ENCODE data around the gene TIFAB. TPM values are rescaled to one million over a fixed set of nuclear protein-coding genes. Genes with fewer than 3 reads are reported as not detected.

Gene TIFAB
- polyA plus RNA-seq, 1 experiment: not detected

- no peak for TF ChIP-seq CTCF (IDR thresholded peaks at IDR 0.05; ENCODE audit: insufficient read depth, low read depth, low read length)
- ChIA-PET POLR2A (no interaction called here), CTCF (interaction anchor here (0.9 to 2.4 kb wide), 3 partner anchors 8 to 68 kb away, joined by 3 to 7 read pairs (median 3); no protein-coding TSS in a partner anchor)
- Histone ChIP-seq H3K36me3 (ENCODE audit: control insufficient read depth, insufficient read depth, low read length) (no peaks in the 10 kb centered on the region), H3K4me3 (ENCODE audit: low read depth, low read length) (no peak overlapping the region), H3K27me3 (ENCODE audit: control insufficient read depth, insufficient read depth, low read length) (no peaks in the 10 kb centered on the region; the same call in none of the 2 replicates)
- DNase-seq (ENCODE audit: low read depth): no peak
These were observed 2.5 kb downstream of the TIFAB start for GRCh38 chr5:135449644-135450043.

- Histone ChIP-seq H3K4me3 (ENCODE audit: low read depth, low read length) (no peak overlapping the region), H3K27me3 (ENCODE audit: control insufficient read depth, insufficient read depth, low read length) (no peaks in the 10 kb centered on the region; the same call in none of the 2 replicates), H3K36me3 (ENCODE audit: control insufficient read depth, insufficient read depth, low read length) (no peaks in the 10 kb centered on the region)
- TF ChIP-seq CTCF (IDR thresholded peaks at IDR 0.05; ENCODE audit: insufficient read depth, low read depth, low read length): no peak
- ChIA-PET CTCF (interaction anchor here (1.0 to 2.4 kb wide), 5 partner anchors 9 to 103 kb away, joined by 3 to 7 read pairs (median 4); no protein-coding TSS in a partner anchor), POLR2A (no interaction called here)
- peak; percentile 44 for DNase-seq (ENCODE audit: low read depth)
These were observed 3.2 kb downstream of the TIFAB start for GRCh38 chr5:135448791-135449507.

GRCh38 chr5:135448071-135448739, 3.9 kb downstream of the TIFAB start:
- Histone ChIP-seq H3K4me3 (ENCODE audit: low read depth, low read length) (no peak overlapping the region), H3K36me3 (ENCODE audit: control insufficient read depth, insufficient read depth, low read length) (no peaks in the 10 kb centered on the region), H3K27me3 (ENCODE audit: control insufficient read depth, insufficient read depth, low read length) (no peaks in the 10 kb centered on the region; the same call in none of the 2 replicates)
- ChIA-PET CTCF (interaction anchor here (1.0 to 2.4 kb wide), 6 partner anchors 9 to 104 kb away, joined by 3 to 7 read pairs (median 4); no protein-coding TSS in a partner anchor), POLR2A (no interaction called here)
- no peak for DNase-seq (ENCODE audit: low read depth)
- no peak for TF ChIP-seq CTCF (IDR thresholded peaks at IDR 0.05; ENCODE audit: insufficient read depth, low read depth, low read length)

- ChIA-PET CTCF (interaction anchor here (0.6 to 1.5 kb wide), 6 partner anchors 9 to 114 kb away, joined by 3 to 4 read pairs (median 3); no protein-coding TSS in a partner anchor), POLR2A (no interaction called here)
- no peaks in the 10 kb centered on the region; the same call in none of the 2 replicates for H3K27me3 ChIP-seq (ENCODE audit: control insufficient read depth, insufficient read depth, low read length)
- TF ChIP-seq CTCF (IDR thresholded peaks at IDR 0.05; ENCODE audit: insufficient read depth, low read depth, low read length): no peak
- DNase-seq (ENCODE audit: low read depth): no peak
- H3K36me3 ChIP-seq (ENCODE audit: control insufficient read depth, insufficient read depth, low read length): no peaks in the 10 kb centered on the region
- no peak within 1 kb of the TSS for H3K4me3 ChIP-seq (ENCODE audit: low read depth, low read length)
These were observed 4.7 kb downstream of the TIFAB start, which contains the start of gene DCANP1 for GRCh38 chr5:135447298-135447929. DCANP1 (minus strand) TSS chr5:135447348; CDS start chr5:135447108, 240 bp downstream.

Data from BJ (cell line).